ENCODE data around the gene CNTN3.

CNTN3 gene

DNA sequence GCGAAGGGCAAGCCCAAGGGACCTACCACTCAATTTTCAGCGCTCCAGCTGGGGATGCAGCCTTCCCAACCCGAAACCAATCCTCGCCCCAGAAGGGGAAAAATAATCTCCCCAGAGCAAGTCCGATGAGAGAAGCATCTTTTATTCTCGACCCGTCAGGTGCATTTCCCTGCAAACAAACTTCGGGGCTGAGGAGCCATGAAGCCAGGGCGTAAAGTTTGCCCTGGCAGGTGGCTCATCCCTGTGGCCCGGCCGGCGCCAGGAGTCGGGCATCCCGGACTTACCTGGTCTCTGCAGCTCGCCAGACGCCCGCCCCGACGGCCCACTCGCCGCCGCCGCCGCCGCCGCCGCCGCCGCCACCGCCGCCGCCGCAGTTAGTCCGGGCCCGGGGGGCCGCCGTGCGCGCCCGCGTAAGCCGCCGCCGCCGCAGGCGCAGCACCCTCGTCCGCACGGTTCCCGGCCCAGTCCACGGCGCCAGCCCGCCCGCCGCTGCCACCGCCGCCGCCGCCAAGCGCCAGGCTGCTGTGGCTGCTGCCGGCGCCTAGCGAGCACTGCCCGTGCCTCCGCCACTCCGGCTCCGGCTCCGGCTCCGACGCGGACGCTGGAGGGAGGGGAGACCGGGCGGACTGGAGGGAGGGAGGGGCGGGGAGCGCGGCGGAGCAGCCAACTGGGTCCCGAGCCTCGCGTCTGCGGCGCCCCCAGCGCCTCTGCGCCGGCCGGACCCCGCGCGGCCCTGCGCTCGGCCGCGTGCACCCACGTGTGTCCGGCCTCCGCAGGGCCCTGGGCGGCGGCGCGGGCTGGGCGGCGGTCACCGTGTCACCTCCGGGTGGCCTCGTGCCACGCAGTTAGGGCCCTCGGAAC lies at the start of gene CNTN3:
Gene CNTN3, minus strand, starts transcription at position 553 of the 861 bp plus-strand sequence. CDS start 93,547 bp downstream, outside the sequence.
- DNase-seq = peak; percentile 80

DNA sequence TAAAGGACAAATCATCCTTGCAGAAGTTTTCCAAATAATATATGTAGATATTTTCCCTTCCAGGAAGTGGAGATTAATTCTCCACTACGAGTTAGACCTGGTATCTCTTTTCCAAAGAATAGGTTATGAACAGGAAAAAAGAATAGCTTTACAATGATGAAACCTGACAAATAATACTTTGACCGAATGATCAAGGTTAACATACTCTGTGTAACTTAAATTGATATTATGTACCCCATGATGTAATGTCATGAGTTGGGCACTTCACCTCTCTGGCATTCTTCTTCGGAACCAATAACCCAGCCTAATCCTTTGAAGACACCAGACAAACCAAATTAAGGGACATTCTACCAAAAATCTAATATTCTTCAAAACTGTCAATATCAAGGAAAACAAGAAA lies 48.7 kb upstream of the CNTN3 start:
- no peak for DNase-seq

DNA sequence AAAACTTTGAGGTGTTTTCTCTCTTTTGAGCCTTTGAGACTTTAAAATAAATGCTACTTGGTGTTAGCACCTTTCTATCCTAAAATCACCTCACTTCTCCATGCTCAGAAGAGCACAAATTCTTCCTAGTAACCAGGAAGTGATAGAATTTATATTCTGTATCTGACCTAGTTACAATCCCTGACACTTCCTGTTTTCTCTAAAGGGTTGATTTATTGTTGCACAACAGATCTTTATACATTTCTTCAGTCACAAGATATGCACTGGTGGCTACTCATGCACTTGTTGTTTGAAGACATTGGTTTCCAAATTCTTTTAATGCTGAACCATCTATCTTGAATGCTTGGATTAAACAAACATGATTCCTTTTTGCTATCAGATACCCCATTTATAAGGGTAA lies 47.2 kb upstream of the CNTN3 start:
- no peak for DNase-seq

DNA sequence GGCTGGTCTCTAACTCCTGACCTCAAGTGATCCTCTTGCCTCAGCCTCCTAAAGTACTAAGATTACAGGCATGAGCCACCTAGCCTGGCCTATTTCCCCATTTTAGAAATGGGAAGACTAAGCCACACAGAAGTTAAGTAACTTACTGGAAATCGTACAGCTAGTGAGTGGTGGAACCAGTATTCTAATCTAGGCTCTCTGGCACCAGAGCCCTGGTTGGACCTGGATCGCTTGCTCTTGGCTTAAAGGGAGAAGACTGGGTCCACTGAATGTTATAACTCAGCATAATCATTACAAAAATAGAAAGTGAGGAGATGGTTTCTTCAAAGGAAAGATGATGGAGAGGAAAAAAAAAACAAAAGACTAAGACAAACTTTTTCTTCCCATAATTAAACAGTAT lies 37.4 kb upstream of the CNTN3 start:
- DNase-seq = no peak

DNA sequence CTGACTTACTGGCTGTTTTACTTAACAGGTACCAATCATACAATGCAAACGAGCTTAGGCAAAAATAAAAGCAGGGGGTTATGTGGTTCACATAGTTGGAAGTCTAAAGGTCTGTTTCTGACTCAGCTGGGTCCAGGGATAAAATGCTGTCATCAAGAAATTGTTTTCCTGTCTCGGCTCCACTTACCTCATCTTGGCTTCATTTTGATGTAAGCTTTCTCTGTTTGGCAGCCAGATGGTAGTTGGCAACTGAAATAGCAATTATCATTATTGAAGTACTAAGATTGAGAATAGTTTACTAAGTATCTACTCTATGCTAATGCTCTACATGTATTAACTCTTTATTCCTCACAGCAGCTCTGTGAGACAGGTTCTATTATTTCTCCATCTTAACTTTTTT lies 36.8 kb upstream of the CNTN3 start:
- no peak for DNase-seq

DNA sequence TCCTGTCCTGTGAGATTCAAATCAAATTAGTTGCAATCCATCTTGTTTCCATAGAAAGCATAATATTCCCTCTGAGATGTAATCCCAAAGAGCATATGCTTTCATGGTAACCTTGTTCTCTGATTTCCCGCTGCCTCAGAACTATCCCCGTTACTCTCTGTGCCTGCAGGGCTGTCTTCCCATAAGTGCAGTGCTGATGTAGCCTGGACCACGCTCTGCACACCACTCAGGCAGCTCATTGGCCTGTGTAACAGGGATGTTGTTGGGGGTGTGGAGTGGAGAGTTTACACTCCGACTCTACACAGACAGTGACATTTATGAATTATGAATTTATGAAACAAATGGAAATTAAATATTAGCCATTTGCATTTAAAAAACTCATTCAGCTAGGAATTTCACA lies 33.6 kb upstream of the CNTN3 start:
- no peak for DNase-seq

DNA sequence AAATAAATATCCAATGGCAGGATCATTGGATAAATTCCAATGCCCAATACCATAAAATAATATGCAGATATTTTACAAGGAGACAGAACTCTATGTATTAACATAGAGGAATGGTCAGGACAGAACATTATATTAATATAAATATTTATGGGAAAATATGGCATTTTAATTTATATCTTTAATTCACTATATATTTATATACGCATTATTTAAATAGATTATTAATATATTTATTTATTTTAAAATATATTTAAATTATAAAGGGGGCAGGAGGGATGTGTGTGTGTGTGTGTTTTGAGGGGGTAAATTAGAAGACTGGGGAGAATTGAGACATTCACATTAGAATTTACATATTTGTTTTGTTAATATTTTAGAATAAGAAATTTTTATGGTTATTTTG lies 31.6 kb upstream of the CNTN3 start:
- DNase-seq = no peak

DNA sequence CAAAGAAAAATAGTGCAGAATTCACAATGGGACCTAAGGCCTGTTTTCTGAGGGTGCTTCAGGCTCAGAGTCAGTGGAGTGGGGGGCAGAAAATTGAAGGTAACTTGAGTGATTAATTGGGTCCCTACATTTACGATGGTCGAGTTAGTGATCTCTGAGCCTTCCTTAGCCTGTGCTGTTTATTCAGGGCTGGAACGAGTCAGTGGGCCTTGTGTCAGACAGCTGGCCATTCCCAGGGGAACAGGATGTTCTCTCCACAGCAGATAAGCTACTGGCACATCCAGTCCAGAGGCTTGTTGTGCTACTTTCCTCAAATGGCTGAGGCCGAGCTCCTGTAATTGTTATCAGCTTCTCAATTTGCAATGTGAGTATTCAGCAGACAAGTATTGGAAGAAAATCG lies 29.2 kb upstream of the CNTN3 start:
- peak; percentile 24 for DNase-seq

DNA sequence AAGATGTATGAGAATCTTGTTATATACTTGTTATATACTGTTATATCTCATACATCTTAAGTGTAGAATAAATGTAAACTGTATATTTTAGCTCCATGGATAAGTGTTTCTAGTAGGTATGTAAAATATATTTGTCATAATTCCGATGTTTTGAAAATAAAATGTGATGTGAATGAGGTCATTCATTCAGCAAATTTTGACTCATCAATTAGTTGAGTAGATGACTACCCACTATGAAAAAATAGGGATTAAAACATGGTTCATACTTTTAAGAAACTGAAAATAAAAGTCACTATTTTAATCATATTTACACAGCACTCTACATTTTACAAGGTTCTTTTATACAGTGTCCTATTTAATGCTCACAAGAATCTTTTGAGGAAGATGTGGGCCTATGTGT lies 28.4 kb upstream of the CNTN3 start:
- no peak for DNase-seq

DNA sequence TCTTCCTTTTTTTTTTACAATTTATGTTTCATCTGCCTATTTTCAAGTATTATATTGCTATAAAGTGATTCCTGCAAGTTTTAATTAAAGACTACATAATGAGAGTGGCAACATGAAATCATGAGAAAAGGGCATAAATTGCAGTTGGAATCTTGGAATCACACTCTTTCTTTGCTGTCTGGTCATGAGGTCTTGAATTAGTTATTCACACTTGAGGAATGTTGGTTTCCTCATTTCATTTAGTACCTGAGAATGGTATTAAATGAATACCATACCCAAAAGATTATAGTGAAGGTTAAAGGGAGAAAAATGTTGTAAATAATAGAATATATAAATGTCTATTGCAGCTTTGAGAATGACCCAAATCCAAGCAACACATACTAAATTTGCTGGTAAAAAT lies 25.8 kb upstream of the CNTN3 start:
- DNase-seq = no peak

DNA sequence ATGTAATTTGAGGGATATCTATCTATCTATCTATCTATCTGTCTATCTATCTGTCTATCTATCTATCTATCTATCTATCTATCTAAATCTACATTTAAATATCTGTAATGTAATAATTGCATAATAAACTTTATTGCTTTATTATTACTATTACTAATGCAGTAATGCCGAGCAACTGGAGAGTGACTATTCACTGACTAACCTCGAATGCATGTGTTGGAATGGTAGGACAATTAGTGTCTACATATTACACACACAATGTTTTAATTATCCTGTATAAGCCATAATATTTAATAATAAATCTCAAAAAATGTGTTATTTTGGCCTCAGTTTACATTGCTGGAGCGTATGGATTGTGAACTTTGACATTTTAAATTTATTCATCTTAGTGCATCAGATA lies 25.2 kb upstream of the CNTN3 start:
- DNase-seq = no peak

DNA sequence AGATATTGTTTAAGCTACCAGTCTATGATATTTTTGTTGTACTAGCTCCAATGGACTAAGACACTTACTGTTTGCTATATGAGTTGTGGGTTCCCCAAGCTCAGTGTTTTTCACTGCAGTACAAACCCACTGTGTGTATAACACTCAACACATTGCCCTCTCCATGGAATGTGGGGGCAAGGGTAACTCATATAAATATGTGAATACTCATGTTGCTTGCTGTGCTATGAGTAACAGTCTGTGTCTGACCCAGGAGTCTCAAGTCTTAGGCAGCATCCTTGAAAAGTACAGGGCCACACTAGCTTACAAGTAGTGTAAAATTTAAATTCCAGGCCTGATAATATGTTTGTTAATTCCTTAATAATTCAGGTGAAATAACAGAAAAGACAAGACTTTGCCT lies 22.5 kb upstream of the CNTN3 start:
- DNase-seq = no peak

DNA sequence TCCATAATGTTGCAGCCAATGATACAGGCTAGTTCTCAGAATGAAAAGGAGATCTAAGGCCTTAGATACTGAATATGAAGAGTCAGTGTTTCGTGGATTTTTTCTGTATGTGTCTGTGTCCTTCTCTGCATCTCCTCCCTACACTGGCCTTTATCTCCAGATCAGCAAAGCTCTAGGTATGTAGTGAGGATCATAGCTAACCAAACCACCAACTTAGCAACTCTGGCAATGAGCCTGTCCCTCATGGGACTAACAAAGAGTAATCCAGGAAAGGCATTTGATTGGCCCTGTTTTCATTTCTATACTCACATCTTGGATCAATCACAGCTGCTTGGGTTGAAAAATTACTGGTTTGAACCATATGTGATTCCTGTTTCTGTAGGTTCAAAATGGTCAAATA lies 18.6 kb upstream of the CNTN3 start:
- DNase-seq = no peak

DNA sequence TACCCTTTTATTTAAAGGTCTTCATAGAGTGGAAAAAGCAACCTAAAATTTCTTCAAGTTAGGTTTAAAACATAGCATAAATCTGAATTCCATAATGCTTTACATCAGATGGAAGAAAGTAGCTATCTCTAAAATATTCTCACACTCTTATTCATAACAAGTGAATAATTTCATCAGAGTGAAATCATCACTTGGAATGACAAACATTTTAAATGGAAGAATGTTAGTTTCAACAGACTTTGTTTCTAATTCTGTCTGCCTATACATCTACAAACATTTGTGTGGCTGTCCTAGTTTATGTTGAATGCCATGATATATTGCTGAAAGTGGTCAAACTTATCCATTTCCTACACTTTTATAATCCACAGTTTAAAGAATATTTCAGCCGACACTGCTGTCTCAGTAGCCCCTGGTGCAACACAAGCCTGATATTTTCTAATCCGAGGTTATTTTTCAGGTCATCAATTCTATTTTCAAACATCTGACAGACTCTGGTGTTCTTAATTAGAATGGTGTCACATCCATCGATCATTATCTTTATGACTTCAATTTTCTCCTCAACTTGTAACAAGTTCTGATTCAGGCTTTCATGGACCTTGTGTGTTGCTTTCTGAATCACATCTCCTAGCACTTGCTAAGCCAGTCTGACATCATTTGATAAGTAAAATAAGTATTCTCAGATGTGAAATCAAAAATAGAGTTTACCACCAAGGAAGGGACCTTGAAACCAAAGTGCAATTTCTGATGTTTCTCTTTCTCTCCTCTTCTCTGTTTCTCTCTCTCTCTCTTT lies 17.1 kb upstream of the CNTN3 start:
- DNase-seq = no peak

DNA sequence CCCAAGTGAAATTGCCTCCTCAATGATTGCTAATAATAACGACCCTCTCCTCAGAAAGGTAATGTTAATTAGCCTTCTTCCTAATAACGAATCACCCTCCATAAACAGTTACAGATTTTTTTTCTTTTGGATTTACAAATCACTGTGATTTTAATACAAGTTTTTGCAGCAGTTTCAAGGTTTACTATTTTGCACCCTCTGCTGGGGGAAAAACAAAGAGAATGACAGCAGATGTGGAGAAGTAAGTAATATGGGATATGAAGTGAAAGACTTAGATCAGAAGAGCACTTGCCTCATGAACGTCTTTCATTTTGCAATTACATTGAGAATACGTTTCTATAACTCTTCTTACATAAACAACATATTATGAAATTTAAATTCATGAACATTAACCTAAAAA lies 16.1 kb upstream of the CNTN3 start:
- no peak for DNase-seq

DNA sequence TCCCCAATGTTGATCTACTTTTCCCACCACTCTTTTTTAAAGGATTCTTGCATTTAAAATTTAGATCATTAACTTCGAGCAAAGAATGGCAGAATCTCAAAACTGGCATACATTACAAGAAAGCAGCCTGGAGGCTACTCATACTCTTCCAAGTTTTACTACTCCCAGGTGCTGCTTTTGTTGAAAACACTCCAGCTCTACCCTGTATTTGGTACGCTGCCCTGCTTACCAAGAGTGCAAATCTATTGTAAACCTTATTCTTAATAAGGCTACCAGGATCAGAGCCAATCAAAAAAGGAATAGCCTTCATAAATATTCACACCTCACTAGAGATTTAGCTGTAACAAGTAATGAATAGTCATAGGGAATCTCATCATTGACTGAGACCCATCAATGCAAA lies 11.6 kb upstream of the CNTN3 start:
- DNase-seq = no peak

DNA sequence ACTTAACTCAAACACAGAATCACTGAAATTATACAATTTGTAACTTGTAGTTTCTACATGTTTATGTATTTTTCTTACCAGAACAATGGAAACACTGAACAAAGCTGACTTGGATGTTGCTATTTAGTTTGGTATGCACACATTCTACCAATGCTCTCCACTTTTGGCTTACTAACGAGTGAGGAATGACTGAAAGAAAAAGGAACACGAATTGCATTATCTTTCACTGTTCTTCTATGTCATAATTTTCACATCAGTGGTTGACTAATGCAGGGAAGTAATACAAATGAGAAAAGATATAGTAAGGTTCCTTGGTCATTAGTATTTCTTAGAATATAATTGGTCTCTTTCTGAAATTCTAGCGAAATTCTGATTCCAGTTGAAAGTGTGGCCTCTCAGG lies 9.8 kb upstream of the CNTN3 start:
- DNase-seq = no peak

DNA sequence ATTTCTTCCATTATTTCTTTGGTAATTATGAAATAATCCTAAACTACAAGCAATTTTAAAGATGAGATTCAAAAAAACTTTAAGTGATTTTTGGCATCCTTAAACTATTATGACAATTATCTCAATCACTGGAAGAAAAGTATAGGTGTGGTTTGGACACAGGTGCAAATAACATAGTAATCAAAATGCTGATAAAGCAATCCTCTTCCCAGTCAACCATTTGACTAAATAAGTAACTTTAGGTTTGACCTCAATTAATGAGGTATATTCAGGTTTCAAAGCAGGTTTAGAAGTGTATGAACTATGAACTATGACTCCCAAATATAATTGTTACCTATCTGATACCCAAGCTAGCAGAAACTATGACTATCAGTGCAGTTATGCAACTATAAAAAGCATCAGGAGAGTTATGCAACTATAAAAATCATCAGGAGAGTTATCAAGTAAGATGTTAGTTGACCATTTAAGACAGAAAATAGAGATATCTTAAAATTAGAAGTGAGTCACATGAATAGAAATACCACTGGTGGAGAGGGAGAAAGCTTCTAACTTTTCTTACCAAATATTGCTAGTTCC lies 8.9 kb upstream of the CNTN3 start:
- no peak for DNase-seq

DNA sequence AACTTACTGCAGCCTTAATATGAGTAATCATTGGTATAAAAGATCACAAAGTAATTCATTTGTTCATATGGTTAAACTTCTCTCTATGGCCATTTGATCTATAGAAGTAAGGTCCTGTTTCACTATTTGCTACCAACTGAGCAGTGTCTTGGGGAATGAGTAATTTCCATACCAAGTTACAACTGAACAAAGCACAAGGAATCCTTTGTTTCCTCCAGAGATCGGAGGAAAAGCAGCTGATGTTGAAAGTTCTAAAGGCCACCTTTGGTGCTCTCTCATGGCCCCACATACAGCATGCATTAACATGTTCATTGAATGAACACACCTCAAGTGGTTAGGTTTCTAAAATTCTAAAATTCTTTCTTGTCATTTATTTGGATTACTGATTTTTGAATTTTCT lies 7.1 kb upstream of the CNTN3 start:
- DNase-seq = no peak

DNA sequence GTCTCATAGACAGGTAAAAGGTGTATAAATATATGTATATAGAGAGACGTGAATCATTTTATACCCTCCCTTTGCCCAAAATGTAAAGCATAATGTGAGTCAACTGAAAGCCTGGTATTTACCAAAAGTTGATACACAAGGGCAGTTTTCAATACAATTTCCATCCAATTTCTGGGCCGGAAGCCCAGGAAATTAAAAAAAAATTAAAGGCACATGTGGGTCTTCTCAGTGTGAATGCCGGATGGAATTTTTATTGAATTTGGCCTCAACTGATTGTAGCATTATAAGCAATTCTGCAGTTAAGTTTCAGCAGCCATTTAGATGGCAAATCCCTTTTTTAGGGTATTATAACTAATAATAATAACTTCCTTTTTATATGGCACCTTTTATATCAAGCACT lies 3.3 kb upstream of the CNTN3 start:
- DNase-seq = no peak

DNA sequence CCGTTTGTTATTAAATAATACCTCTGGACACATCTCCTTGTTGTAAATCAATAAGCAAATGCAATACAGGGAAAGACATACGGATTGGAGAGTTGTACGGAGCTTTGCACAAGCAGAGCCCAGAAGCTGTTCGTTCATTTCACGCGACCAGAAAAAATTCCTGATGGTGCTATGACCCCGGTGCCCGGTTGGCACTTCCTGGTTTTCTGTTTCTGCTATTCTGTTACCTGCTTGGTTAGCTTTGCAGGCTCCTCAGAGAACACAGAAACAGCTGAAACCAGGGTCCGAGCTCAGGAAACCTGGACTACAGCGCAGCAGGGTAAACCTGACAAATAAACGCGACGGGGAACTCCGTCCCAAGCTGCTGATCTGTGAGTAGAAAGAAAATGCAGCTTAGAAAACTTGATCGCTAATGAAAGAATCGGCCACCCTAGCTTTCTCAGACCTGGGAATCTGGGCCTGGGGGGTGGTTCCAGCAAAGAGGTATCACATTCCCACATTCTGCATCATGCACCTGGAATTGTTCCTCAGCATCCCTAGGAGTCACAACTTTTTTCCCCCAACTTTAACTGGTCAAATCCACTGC lies 845 bp downstream of the CNTN3 start:
- peak; percentile 23 for DNase-seq

DNA sequence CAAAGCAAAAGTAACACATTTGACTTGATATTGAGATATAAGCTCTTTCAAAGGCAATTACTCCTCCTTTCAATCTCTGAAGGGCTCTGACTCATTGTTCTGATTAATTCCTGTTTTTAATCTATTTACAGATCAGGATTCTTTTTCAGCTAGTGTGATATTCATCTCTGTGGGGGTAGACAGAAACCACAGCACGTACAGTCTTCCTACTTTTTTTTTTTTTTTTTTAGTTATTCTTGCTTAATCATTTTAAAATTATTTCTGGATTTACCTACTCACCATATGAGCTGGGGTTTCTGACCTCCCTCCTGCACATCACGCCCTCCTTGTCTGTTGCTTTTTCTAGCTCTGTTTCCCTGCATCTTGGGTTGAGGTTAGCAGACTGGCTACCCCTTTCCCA lies 1.4 kb downstream of the CNTN3 start:
- no peak for DNase-seq

DNA sequence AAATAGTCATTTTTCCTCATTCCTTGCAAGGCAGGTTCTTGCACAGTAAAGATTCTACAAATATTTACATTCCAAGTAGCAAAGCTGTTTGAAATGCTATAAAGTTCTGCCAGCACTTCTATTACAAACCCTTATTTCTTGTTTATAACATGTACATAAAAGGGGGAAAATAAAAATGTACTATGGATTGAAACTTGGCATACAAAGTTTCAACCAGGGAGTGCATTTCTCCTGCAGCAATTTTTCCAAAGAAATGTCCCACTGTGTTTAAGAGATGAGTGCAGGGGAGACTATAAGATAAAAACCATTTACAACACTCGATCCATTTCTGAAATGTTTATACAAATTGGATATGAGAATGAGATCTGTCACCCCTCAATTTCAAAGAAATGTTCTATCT lies 3.3 kb downstream of the CNTN3 start:
- DNase-seq = no peak

DNA sequence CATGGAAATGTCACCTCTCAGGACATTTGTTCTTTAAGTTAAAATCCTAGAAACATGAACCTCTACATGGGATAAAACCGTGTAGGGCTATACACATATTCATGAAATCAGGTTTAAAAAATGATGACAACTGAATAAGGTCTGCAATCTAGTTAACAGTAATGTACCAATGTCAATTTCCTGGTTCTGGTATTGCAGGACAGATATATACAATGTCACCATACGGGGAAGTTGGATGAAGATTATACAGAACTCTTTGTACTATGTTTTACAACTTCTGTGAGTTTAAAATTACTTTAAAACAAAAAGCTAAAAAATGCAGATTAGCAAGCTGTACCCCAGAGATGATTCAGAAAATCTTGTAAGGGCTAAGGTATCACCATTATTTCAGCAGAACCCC lies 6.7 kb downstream of the CNTN3 start:
- no peak for DNase-seq

Data from right hindlimb (tissue), 1 donor.